Lung microvascular endothelial cell (primary cell): ENCODE measurements around the gene CYLD. TPM values are rescaled to one million over a fixed set of nuclear protein-coding genes. Genes with fewer than 3 reads are reported as not detected.
A peak's percentile ranks its signal among the peaks of the same experiment; 100 is the strongest.

Experiments used
- DNase-seq, 2 donors: peaks; one replicate each; pipeline versions ENCODE4 v3.0.0 to v3.0.0-alpha.2; 2010; ENCODE audit warnings: low read depth in 2 of 2
- total RNA-seq: library from RNA; depleted of rRNA; stranded (reverse); fragments of >200 nt; gene quantifications from 2 replicates; pipeline ENCODE4 v1.2.1, GENCODE V29; 2014

The CYLD gene
- 22.0 and 32.1 TPM in 2 replicates for total RNA-seq

DNA sequence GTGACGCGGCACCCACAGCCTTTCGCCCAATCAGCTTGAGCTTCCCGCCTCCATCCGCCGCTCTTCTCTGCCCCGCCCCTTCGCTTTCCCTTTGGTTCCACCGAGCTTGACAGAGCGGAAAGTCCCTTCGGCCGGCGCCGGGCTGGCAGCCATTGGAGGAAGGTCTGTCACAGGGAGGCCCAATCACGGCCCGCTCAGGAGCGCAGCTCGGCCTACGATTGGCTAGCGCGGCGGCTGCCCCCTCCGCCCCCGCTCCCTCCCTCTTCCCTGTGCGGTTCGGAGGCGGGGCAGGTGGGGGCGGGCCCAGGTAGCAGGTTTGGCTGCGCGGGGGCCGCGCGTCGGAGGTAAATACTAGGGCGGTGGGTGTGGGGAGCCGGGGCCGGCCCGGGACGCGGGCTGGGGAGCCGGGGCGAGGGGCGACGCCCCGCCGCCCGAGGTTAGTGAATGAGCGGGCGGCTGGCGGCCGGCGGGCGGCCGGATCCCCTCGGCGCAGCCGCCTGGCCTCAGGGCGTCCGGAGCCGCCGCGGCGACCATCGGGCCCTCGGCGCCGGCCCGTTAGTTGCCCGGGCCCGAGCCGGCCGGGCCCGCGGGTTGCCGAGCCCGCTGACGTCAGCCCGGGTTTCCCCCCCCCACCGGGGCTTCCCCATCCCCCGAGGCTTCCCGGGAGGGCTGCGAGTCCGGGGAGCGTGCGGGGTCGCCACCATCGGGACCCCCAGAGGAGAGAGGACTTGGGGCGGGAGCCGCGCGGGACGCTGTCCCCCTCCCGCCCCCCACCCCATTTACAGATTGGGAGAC, at the start of gene CYLD:
CYLD (plus strand) TSS at position 306 of the 795 bp plus-strand sequence. CDS start 7,613 bp downstream, outside the sequence.
- DNase-seq, result peak; percentile 100

DNA sequence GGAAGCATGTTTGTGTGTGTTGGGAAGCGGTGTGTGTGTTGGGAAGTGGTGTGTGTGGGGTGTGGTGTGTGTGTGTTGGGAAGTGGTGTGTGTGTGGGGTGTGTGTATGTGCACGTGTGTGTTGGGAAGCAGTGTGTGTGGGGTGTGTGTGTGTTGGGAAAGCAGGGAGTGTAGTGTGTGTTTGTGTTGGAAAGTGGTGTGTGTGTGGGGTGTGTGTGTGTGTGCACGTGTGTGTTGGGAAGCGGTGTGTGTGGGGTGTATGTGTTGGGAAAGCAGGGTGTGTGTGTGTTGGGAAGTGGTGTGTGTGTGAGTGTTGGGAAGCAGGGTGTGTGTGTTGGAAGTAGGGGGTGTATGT, 49.3 kb upstream of the CYLD start:
- DNase-seq, result peak in 1 of 2 donors; percentile 13

DNA sequence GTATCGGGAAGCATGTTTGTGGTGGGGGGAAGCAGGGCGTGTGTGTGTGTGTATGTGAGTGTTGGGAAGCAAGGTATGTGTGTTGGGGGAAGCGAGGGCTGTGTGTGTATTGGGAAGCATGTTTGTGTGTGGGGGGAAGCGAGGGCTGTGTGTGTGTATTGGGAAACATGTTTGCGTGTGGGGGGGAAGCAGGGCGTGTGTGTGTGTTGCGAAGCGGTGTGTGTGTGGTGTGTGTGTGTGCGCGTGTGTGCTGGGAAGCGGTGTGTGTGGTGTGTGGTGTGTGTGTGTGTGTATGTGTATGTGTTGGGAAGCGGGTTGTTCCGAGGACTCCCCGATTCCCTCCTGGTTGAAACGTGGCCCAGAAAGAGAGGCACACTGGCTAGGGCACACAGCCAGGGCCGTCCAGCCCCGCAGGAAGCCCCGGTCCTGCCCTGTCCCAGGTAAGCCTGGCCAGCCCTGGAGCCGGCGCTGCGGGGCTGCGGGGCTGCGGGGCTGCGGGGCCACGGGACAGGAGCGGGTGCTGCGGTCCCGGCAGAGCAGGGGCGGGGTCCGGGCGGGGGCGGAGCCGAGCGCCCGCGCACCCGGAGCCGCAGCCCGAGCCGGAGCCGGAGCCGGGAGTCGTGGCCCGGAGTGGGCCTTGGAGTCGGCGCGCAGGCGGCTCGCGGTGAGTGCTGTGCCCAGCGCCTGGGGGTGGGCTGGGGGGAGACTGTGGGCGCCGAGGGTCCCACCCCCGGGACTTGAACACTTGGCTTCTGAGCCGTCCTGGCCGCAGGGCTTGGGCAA, 48.7 kb upstream of the CYLD start, which contains the start of gene NOD2:
NOD2 (plus strand) TSS at position 608 of the 783 bp plus-strand sequence. CDS start 5,890 bp downstream, outside the sequence.
- peak in 1 of 2 donors; percentile 48 for DNase-seq

DNA sequence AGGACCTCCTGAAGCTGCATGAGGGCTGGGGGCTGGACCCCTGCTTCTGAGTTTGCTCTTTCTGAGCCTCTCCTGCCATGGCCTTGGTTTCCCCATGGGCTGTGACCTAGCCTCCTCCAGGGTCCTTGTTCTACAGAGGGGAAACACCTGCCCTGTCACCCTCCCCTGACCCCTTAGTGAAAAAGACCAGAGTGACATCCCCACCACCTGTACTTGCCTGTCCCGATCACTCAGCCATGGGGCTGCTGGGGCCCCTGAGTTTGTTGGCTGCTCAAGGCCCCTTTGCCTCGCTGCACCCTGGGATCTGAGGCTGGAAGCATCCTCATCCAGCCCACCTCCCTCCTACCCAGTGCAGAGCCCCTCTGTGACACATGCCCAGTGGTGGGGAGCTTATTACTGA, 47.7 kb upstream of the CYLD start:
- no peak for DNase-seq

GRCh38 chr16:50695017-50696000, 46.6 kb upstream of the CYLD start:
- no peak for DNase-seq

GRCh38 chr16:50696126-50696525, 45.8 kb upstream of the CYLD start:
- peak in 1 of 2 donors; percentile 31 for DNase-seq

GRCh38 chr16:50696575-50697420, 45.1 kb upstream of the CYLD start:
- DNase-seq, result peak; percentile 58 to 94

DNA sequence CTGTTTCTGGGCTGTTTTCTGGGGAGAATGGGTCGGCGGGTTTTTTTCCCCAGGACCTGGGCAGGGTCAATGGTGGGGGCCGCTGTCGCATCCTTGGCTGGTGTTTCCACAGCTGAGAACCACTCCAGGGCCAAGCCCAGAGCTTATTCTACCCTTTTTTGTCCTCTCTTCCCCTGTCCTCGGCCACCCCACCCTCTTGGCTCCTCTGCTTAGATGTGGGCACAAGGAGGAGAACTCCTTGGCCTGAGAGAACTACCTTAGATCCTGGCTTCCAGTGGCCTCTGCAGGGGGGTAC, 44.5 kb upstream of the CYLD start:
- no peak for DNase-seq

- DNase-seq, result peak; percentile 80 to 82
Observed at GRCh38 chr16:50697881-50698767, 43.8 kb upstream of the CYLD start.

DNA sequence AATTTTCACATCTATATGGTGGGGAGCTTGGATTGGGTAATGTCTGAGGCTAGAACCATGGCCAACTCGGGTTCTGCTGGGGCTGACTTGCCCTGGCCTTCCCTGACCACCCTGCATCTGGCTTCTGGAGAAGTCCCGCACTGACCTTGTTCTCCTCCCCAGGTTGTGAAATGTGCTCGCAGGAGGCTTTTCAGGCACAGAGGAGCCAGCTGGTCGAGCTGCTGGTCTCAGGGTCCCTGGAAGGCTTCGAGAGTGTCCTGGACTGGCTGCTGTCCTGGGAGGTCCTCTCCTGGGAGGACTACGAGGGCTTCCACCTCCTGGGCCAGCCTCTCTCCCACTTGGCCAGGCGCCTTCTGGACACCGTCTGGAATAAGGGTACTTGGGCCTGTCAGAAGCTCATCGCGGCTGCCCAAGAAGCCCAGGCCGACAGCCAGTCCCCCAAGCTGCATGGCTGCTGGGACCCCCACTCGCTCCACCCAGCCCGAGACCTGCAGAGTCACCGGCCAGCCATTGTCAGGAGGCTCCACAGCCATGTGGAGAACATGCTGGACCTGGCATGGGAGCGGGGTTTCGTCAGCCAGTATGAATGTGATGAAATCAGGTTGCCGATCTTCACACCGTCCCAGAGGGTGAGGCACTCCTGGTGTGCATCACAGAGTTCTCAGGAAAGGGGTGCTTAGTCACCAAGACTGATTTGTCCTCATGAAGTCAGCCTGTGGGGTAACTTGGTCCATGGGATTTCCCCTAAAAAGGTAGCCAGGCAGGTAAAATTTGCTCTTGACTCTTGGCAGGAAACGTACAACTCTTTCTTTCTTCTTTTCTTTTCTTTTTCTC, 42.3 kb upstream of the CYLD start:
- DNase-seq, result no peak

- DNase-seq, result no peak
Observed at GRCh38 chr16:50702725-50703124, 39.2 kb upstream of the CYLD start.

DNA sequence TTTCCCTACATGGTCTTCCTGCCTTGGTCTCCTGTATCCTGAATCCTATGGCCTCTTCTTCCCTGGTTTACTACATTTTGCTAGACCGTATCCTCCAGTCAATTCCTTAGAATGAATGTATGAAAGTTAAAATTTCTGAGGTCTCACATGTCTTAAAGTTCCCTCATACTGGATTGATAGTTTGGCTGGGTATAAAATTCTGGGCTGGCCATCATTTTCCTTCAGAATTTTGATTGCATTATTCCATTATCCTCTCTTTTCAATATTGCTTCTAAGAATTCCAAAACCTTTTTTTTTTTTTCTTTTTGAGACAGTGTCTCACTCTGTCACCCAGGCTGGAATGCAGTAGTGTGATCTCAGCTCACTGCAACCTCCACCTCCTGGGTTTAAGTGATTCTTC, 37.6 kb upstream of the CYLD start:
- no peak for DNase-seq

- DNase-seq, result no peak
Observed at GRCh38 chr16:50705436-50706110, 36.3 kb upstream of the CYLD start.

DNA sequence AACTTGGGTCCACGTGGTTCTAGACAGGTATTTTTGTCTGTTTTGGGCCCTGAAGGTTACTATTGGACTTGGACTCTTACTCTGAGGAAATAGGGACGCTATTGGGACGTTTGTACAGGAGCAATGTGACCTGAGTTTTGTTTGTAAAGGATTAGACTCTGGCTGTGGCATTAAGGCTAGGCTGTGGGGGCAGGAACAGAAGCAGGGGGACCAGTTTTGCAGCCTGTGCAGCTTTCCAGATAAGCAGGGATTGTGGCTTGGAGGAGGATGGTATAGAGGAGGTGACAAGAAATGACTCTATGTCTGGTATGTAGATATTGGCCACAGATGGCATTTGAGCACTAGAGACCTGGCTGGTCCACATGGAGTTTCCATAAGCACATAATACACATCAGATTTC, 35.6 kb upstream of the CYLD start:
- no peak for DNase-seq

DNA sequence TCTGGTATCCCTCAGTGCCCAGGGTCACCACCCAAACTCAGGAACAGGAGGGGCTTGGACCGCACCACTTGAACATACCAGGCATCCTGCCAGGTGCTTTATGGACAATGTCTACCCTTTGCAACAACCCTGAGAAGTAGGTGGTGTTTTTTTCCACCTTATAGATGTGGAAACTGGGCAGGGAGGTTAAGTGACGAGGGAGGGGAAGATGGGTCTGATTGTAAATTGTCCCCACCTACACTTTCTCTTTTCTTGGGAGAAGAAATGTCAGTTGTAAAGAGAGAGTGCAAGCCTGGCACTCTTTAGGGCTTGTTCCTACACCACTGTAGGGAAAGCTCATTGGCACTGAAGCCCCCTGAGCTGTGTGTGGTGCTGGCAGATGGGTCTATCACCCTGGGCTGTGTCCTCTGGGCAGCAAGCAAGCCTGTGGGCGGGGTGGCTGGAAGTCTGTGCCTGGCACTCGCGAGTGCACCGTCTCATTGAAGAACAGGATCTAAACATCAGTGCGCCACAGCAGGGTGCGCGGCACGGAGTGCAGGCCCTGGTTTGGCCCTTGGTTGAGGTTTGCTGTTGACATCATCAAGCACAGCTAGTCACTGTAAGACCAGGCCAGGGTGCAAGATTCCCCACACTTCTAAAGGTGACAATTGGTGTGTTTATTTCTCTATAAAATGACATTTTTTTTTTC, 33.4 kb upstream of the CYLD start:
- no peak for DNase-seq

- DNase-seq, result peak in 1 of 2 donors; percentile 21
Observed at GRCh38 chr16:50709061-50709684, 32.7 kb upstream of the CYLD start.

- no peak for DNase-seq
Observed at GRCh38 chr16:50709980-50710379, 31.9 kb upstream of the CYLD start.
